ENCODE measurements around the gene PTPRN2.

DNA sequence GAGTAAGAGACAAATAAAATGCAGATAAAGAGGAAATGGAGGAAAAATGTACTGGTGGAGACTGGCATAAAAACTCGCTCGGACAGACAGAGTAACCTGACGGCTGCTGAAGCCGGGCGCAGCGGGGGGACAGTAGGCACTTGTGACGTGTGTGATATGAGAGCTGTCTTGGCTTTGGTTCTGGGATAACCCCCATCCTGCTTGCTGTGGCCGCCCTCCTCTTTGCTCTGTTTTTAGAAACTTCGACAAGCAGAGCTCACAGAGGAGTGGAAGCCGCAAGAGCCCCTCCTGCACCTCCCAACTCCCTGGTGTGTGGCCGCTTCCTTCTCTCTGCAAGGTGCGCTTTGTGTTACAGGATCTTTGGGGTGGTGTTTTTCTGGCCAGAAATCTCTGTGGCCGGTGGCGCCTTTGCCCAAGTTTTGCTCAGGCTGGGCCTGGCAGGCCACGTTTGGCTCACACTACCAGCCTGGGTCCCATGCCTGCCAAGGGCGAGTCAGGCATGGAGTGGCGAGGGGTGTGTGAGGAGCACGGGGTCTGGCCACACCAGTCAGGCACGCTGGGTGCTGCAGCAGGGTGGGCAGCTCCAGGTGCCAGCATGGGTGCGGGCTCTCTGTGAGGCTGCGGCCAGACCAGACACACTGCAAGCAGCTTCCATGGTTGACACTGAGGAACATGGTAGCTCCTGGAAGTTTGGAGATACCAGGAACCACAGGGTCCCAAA, 982.8 kb downstream of the PTPRN2 start:
- TF ChIP-seq EZH2 (IDR thresholded peaks at IDR 0.05; ENCODE audit: low read length, missing control alignments) (no peak), CTCF (conservative IDR thresholded peaks at IDR 0.05 in 1 of 2, IDR thresholded peaks at IDR 0.05 in 1 of 2; ENCODE audit: low read depth in 1 of 2, low read length in 2 of 2) (no peak)

All from fibroblast of lung (primary cell).